ENCODE data around the gene LNPEP.

DNA sequence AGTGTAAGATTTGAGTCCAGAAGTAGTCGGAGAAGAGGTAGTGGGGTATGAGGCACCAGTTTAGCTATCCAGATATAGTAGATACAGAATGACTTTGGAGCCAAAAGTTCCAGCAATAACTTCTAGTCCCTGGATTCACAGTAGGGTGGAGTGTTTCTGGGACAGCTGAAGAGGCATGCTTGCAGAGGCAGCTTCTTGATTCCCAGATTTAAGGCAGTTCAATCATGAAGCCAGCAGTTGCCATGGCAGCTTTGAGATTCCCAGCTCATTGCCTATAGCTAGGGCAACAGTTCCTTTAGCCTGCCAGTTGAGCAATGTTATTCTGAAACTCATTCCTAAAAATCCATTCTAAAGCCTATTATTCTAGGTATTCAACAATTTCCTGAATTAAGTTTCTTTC, 127.4 kb downstream of the LNPEP start:
- TF ChIP-seq CTCF (IDR thresholded peaks at IDR 0.05): no peak
- no peak for TF ChIP-seq EZH2 (IDR thresholded peaks at IDR 0.05)
- no peak for TF ChIP-seq EZH2phosphoT487 (IDR thresholded peaks at IDR 0.05)

Measured in neural progenitor cell (in vitro differentiated cells).